Airway epithelial cell (primary cell): Measurements from ENCODE around the gene TSPY4. TPM values are rescaled to one million over a fixed set of nuclear protein-coding genes. Genes with fewer than 3 reads are reported as not detected.

Experiments
- total RNA-seq: library from RNA; depleted of rRNA; stranded (reverse); fragments of >200 nt; gene quantifications from 2 replicates; pipeline ENCODE4 v1.2.3, GENCODE V29; 2015

Gene TSPY4, protein sequence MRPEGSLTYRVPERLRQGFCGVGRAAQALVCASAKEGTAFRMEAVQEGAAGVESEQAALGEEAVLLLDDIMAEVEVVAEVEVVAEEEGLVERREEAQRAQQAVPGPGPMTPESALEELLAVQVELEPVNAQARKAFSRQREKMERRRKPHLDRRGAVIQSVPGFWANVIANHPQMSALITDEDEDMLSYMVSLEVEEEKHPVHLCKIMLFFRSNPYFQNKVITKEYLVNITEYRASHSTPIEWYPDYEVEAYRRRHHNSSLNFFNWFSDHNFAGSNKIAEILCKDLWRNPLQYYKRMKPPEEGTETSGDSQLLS
- total RNA-seq, result not detected in 2 replicates

DNA sequence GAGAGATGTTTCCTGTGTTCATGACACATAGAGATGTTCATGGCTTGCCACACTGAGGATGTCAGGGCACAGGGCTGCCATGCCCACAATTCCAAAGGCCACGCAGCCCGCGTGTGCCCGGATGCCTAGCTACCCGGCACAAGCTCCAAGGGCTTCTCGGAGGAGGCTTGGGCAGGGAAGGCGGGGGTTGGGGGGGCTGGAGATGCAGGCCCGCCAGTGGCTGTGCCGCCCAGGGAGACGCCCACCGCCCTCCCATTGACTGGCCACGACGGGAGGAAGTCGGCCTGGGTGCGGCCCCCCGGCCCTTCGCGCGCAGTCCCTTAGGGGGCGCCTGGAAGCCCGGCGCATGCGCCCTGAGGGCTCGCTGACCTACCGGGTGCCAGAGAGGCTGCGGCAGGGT, at the start of gene TSPY4:
TSPY4 (plus strand) TSS at position 301 of the 400 bp plus-strand sequence; CDS start at position 347, 46 bp downstream.

DNA sequence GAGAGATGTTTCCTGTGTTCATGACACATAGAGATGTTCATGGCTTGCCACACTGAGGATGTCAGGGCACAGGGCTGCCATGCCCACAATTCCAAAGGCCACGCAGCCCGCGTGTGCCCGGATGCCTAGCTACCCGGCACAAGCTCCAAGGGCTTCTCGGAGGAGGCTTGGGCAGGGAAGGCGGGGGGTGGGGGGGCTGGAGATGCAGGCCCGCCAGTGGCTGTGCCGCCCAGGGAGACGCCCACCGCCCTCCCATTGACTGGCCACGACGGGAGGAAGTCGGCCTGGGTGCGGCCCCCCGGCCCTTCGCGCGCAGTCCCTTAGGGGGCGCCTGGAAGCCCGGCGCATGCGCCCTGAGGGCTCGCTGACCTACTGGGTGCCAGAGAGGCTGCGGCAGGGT, 20.2 kb downstream of the TSPY4 start, which contains the start of gene TSPY8:
TSPY8 (plus strand) TSS at position 301 of the 400 bp plus-strand sequence; CDS start at position 347, 46 bp downstream.

Other genes with a start within 250 kb of the TSPY4 start
- gene TSPY8, start 20.3 kb downstream of the TSPY4 start, total RNA-seq, result not detected in 2 replicates
- gene TSPY3, start 61.0 kb downstream of the TSPY4 start, total RNA-seq, result not detected in 2 replicates
- gene TSPY1, start 129.5 kb downstream of the TSPY4 start, total RNA-seq, result not detected in 2 replicates
- gene TSPY9, start 149.8 kb downstream of the TSPY4 start, total RNA-seq, result not detected in 2 replicates
- not detected in 2 replicates for gene TSPY10, start 190.4 kb downstream of the TSPY4 start, total RNA-seq